Subcutaneous adipose tissue (tissue), 4 donors: Measurements from ENCODE around the gene CBFA2T2. TPM values are rescaled to one million over a fixed set of nuclear protein-coding genes. Genes with fewer than 3 reads are reported as not detected.

Experiments used
- total RNA-seq, 4 donors: library from RNA; depleted of rRNA; stranded (reverse); fragments of >200 nt; gene quantifications; one replicate each; pipeline ENCODE4 v1.1.0, GENCODE V29; 2016
- TF ChIP-seq, protein P1 (sequence below): fragments of 450-650 bp; IDR thresholded peaks from one replicate; pipeline ENCODE4 v1.5.1; 2016; ENCODE audit warnings: low read depth, mild to moderate bottlenecking, control low read depth, antibody characterized with exemption, moderate library complexity

The CBFA2T2 gene
- total RNA-seq, 4 donors from 2014 or later, result 8.5 to 13.4 (median 10.0) TPM

DNA sequence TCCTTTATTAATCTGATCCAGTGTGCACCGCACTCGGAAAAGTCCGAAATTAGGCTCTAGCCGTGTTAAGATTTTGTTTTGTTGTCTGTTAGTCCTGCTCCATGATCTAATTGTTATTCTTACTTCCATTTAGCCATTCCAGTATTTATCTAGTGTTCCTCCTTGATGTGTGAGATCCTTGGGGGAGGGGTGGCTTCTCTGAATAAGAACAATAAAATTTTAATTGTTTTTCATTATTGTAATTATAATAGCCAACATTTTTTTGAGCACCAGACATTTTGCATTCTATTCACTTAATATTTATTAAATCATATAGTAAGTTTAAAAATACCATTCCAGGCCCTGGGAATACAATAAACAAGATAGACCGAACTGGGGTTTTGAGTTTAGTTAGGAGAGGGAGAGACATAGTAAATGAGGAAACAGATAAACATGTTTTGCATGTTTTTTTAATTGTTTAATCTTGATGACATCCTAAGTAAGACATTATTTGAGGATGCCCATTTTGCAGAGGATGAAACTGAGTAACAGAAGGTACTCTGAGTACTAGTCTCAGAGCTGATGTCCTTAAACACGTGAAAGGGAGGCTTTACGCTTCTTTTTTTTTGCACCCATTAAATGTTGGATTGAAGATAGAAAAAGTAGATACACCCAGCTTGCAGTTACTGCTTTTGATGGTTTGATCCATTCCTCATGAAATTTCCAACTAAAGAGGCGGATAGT lies 1.2 kb downstream of the CBFA2T2 start:
- TF ChIP-seq, protein P1, sequence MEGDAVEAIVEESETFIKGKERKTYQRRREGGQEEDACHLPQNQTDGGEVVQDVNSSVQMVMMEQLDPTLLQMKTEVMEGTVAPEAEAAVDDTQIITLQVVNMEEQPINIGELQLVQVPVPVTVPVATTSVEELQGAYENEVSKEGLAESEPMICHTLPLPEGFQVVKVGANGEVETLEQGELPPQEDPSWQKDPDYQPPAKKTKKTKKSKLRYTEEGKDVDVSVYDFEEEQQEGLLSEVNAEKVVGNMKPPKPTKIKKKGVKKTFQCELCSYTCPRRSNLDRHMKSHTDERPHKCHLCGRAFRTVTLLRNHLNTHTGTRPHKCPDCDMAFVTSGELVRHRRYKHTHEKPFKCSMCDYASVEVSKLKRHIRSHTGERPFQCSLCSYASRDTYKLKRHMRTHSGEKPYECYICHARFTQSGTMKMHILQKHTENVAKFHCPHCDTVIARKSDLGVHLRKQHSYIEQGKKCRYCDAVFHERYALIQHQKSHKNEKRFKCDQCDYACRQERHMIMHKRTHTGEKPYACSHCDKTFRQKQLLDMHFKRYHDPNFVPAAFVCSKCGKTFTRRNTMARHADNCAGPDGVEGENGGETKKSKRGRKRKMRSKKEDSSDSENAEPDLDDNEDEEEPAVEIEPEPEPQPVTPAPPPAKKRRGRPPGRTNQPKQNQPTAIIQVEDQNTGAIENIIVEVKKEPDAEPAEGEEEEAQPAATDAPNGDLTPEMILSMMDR, result no peak

DNA sequence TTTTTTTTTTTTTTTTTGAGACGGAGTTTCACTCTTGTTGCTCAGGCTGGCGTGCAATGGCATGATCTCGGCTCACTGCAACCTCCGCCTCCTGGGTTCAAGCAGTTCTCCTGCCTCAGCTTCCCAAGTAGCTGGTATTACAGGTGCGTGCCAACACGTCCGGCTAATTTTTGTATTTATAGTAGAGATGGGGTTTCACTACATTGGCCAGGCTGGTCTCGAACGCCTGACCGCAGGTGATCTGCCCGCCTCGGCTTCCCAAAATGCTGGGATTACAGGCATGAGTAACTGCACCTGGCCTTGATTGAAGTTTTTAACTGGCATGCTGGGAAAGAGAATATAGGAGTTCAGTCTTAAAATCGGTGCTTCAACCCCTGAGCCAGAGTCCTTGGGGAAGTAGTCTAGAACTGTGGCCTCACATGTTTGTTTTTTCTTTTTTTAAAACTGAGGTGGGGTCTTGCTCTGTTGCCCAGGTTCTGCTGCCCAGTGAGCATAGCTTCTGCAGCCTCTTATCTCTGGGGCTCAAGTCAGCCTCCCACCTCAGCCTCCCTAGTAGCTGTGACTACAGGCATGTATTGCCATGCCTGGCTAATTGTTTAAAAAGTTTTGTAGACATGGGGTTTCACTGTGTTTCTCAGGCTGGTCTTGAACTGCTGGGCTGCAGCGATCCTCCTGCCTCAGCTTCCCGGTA lies 3.3 kb downstream of the CBFA2T2 start:
- TF ChIP-seq, protein P1, result no peak

DNA sequence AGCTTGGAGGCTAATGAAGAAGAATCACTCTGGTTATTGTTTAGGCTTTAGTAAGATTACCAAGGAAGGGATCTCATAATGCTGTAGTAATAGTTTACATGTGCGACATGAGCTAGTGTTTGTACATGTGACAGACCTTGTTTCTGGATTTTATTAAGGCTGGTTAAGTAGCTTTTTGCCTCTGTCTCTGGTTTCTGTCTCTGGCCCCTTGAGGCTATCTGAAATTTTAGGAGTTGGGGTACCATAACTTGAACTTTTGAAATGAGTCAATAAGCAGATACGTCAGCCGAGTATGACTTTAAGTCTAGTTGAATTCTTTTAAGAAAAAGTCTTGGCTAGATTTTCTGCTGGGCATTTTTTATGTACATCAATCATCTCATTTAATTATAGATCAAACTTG lies 9.5 kb downstream of the CBFA2T2 start:
- TF ChIP-seq, protein P1, result no peak

DNA sequence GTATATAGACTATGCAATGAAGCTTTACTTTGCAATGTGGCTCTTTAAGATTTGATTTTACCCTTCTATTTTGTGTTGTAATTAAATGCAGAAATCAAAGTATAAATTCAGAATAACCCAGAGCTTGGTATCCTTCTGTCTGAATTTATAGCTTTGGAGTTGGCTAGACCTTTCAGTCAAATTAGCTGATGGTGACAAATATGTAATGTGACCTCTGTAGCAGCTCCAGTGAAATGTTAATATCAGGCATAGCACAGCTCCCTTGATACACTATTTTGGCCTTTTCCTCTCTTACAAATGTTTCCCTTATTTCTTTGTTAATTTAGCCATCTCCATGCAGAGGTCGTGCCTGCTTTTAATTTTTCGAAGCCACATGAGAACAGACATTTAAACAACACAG lies 11.1 kb downstream of the CBFA2T2 start:
- TF ChIP-seq, protein P1, result no peak

DNA sequence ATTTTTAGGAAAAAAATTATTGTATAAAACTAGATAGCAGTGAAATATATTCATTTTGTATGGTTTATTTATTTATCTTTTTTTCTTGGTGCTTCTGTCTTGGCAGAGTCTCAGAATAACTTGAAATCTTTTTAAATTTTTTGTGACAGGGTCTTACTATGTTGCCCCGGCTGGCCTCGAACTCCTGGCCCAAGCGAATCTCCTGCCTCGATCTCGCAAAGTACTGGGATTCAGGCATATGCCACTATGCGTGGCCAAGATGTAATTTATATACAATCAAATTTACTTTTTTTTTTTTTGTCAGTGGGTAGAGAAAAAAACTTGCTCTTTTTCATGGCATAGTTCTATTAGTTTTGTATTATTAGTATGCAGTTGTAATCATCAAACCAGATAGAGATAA lies 13.7 kb downstream of the CBFA2T2 start:
- TF ChIP-seq, protein P1, result no peak

DNA sequence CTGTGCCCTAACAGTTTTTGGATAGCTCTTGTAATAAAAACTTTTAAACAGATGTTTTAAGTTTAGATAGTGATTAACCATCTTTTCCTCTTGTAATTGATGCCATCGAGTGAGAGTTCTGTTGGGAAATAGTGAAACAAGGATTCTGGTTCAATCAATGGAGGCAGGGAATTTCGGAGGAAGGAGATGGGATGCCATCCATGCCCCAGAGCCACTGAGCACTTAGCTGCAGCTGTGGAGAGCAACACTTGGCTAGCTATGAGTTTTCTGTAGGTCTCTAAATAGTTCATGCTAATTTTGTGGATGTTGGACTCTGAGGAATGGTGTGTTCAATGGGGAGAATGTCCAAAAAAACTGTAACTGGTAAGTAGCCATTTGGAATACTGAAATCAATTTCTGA lies 16.7 kb downstream of the CBFA2T2 start:
- TF ChIP-seq, protein P1, result no peak

DNA sequence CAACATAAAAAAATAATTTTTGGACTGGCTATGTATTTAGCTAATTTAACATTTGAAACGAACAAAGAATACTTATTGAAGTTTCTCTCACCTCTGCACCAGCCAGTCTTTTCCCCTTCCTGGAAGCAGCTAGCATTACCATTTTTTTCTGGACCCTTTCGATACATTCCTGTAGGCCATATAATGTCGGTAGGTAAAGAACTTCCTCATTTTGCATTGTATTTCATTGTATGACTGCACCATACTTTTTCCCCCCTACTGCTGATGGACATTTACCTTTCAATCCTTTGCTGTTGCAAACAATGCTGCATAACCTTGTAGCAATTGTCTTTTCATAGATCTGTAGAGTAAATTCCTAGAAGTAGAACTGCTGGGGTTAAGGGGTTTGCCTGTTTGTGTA lies 17.6 kb downstream of the CBFA2T2 start:
- TF ChIP-seq, protein P1, result no peak
